ENCODE measurements around the gene IRX4.
"Not testable (repeated sequence)": the region's sequence is repeated elsewhere in the genome, so short reads cannot be mapped to it uniquely, and the experiment has no call there.

IRX4 gene

DNA sequence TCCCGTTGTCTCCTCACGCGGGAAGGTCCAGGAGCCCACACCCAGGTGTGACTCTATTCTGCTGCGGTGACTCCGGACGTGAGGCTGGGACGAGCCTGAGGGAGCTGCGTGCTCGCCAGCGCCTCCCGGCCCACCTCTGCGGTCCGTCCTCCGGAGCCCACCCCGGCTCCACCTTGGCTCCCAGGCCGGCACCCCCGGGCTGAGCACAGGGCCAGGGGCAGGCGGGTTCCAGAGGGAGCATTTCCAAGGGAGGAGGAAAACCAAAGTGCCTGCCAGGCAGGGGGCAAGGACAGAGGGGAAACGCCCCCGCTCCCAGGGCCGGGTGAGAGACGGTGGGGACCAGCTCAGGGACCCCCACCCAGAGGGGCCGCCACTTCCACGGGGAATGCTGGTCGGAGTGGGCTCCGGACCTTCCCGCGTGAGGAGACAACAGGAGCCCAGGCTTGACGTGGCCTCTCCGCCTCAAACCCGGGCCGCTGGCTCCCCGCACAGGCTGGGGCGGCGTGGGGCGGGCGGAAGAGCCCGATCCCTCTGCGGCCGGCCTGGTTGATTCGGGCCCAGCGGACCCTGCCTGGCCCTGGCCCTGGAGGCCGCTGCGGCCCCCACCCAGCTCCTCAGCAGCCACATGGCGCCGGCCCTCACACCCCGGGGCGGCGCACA is 26.0 kb downstream of the IRX4 start:
- DNase-seq: no peak

DNA sequence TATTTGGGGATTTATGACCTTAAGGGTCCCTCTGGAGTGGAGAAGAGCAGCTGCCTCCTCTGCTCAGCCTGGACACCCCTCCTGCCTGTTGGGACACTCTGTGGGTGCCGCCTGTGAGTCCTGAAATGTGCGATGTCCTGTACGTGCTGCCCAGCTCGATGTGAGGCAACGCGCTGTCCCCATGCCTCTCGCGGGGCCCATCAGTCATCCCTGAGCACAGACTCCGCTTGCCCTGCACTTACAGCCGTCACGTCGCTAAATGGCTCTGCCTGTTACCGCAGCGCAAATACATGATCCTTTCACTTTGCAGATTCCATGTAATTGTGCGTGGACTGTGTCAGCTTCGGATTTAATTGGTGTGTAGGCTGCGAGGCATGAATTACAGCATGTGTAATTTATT is 27.1 kb downstream of the IRX4 start:
- no peak for DNase-seq

GRCh38 chr5:1855075-1855474 is 27.6 kb downstream of the IRX4 start:
- no peak for DNase-seq

DNA sequence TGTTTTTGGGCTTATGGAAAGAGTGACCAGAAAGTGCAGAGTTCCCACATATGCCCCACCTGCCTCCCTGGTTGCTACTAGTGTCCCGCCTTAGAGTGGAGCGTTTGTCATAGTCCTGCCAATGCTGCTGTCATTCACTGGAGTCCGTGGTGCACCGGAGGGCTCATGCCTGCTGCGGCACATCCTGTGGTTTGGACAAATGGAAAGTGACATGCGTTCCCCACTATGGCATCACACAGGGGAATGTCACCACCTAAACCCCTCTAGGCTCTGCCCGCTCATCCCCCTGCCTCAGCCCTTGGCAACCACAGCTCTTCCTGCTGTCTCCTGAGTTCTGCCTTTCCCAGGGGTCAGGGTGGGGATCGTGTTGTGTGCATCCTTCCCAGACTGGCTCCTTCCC is 29.2 kb downstream of the IRX4 start:
- no peak for DNase-seq

- DNase-seq: no peak
Measured at GRCh38 chr5:1852324-1852947, 30.3 kb downstream of the IRX4 start.

DNA sequence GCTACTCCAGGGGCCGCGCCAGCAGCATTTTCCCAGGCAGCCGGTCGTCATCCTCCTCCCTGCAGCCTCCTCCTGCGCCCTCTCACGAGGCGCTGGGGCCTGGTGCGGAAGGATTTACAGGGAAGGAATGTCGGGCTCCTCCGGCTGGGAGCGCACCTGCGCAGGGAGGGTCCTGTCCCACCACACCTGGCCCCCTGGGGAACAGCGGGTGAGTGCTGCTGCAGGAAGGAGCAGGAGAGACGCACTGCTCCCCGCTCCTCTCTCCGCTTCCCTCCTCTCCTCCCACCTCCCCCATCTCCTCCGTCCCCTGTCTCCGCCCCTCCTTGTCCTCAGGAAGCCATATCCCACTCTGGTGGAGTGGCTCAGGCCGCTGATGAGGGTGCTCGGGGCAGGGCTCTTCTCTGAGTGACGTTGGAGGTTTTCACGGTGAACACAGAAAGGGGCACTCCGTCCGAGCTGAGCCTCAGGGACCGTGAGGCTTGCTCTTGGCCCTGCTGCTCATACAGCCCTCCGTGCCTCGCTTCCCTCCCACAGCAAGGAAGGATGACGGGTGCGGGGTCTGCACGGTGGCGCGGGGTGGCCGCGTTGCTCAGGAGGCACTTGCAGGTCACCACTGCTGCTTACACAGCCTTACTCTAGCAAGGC is 31.3 kb downstream of the IRX4 start:
- no peak for DNase-seq

DNA sequence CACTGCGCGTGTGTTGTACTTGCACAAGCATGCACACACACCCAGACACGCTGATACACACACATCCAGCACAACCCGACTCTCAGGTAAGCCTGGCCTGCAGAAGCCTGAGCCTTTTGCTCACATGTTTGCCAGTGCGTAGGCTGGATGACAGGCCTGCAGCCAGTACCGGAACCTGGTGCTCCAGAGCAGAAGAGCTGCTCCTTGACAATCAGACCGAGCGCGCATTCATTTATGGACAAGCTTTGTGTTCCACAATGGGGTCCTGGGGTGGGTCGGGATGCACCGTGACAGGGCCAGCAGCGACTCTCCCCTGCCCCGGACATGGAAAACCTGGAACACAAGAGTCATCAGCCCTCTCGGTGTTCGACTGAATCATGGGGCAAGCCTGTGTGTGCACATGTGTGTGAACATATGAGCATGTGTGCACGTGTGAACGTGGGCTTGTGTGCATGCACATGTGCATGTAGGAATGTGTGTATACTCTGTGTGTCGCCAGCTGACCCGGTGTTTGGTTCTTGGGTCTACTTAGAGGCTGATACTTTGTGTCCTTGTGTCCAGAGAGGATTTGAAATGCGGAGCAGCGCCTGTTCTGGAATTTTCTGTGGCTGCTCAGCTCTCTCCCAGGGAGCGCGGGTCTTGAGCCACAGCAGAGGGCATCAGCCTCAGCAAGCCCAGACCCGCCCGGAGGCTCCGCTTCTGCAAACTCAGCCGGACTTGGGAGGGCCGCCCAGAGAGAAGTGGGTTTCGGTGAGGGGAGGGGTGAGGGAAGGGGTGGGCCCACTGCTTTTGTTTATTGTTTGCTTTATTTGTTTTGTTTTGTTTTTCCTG is 32.2 kb downstream of the IRX4 start:
- no peak for DNase-seq

DNA sequence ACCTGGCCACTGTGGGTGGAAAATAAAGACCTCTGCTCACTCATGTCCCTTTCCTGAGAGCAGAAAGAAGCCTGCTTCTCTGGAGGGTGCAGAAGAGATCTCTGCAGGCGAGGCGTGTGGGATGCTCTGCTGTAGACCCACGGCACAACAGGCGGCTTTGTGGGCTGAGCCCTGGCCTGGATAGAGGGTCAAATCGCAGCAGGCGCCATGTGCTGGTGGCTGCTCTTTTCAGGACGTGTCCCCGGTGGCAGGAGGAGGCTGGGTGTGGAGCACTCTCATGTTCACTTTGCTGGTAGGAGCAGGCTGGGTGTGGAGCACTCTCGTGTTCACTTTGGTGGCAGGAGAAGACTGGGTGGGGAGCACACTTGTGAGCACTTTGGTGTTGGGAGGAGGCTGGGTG is 35.1 kb downstream of the IRX4 start:
- no peak for DNase-seq

DNA sequence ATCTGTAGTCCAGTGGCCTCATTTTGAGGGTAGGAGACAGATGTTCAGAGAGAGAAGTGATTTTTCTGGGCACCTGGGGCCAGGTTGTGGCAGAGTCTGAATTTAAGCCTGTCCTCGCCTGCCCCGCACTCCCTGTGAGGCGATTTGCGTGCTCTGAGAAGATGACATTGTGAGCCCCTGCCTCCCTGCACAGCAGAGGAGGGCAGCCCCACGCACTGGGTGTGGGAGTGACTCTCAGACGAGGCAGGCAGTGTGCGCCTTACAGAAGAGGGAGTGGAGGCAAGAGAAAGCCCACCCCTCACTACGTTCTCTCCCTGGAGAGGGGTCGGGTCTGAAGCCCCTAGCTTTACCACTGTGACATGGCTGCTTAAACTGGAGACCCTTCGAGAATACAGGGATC is 35.7 kb downstream of the IRX4 start:
- DNase-seq: no peak

GRCh38 chr5:1846583-1846982 is 36.1 kb downstream of the IRX4 start:
- no peak for DNase-seq

GRCh38 chr5:1845696-1846095 is 37.0 kb downstream of the IRX4 start:
- DNase-seq: no peak

GRCh38 chr5:1844708-1845436 is 37.9 kb downstream of the IRX4 start:
- no peak for DNase-seq

DNA sequence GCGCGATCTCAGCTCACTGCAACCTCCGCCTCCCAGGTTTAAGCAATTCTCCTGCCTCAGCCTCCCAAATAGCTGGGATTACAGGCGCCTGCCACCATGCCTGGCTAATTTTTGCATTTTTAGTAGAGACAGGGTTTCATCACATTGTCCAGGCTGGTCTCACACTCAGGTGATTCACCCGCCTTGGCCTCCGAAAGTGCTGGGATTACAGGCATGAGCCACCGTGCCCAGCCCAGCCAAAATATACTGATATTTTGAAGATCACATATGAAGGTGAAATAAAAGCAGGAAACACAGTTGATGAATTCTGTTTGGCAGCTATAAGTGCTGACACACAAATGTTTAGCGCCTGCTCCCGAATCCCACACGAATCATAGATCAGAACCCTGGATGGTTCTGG is 39.0 kb downstream of the IRX4 start:
- not testable (repeated sequence) for DNase-seq

GRCh38 chr5:1842004-1842819 is 40.5 kb downstream of the IRX4 start:
- no peak for DNase-seq

GRCh38 chr5:1840741-1841521 is 41.8 kb downstream of the IRX4 start:
- DNase-seq: no peak

DNA sequence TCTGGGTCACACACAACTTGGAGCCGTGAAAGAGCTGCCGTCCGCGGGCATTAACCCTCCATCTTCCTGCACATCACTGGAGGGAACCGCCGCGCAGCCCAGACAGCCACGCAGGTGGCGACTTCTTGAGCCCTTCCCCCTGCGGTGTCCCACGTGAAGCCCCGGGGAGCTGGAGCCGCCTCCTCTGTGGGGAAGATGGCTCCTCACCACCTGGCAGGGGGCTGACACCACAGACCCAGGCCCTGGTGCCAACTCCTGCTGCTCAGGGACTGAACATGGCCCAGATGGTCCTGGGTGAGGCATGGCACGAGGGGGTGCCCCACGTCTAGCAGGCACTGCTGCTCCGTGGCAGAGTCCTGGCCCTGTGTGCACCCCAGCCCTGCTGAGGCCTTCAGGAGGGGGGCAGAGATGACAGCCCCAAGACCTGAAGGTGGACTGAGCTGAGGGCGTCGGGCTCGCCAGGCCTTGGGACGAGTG is 42.6 kb downstream of the IRX4 start:
- no peak for DNase-seq

DNA sequence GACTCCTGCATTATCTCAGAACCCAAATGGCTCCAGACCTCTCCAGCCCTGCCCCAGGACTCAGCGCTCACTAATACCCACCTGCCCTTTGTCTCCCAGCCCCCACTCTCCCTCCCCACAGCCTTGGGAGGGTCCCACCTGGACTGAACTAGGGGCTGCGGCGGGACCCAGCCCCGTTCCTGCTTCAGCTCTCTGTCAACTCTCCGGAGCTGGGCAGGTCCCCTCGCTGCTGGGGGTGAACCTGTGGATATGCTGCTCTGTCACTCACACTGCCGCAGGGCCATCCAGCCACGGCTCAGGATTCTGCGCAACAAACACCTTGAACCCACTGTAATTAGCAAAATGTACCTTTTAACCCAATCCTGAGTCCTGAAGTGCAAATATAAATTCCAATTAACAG is 44.7 kb downstream of the IRX4 start:
- no peak for DNase-seq

GRCh38 chr5:1836891-1837880 is 45.5 kb downstream of the IRX4 start:
- no peak for DNase-seq

- no peak for DNase-seq
Measured at GRCh38 chr5:1836176-1836890, 46.4 kb downstream of the IRX4 start.
